A549 (cell line): ENCODE measurements around the gene PRR35. TPM values are rescaled to one million over a fixed set of nuclear protein-coding genes. Genes with fewer than 3 reads are reported as not detected.

Experiments
- ATAC-seq, 2 experiments: fragments of 200-7000 bp in 1 of 2; fragments of >200 bp in 1 of 2; cut with Nextera tagmentation in 1 of 2; cut with Tn5 transposase in 1 of 2; 3 replicates each; pipeline versions ENCODE4 v1.8.0 to v1.9.1; 2018 to 2020; ENCODE audit warnings: mild to moderate bottlenecking in 1 of 2, moderate library complexity in 1 of 2
- CTCF ChIA-PET: fragments of 300-600 bp; sonication (Branson Sonifier 250); formaldehyde crosslinking; extraction: SDS; loops from one replicate; lab custom pipeline; 2021; ENCODE audit warnings: antibody characterized with exemption, inconsistent platforms; lab: Yijun Ruan, JAX
- POLR2A ChIA-PET: fragments of 350-600 bp; formaldehyde crosslinking; extraction: SDS; loops from one replicate; lab custom pipeline; 2021; ENCODE audit warnings: antibody characterized with exemption, inconsistent platforms; lab: Yijun Ruan, JAX
- DNase-seq, 2 experiments: peaks; one replicate each; pipeline versions ENCODE4 v3.0.0 to v3.0.0-alpha.2; 2011 to 2016; ENCODE audit warnings: low read depth in 1 of 2, low spot score in 1 of 2
- FAIRE-seq: peaks from 2 replicates; lab custom pipeline; 2011; peaks lifted over from hg19 to GRCh38; lab: Jason Lieb, UNC
- H3K27ac ChIP-seq, 2 experiments: fragments of >200 bp; sonication (Bioruptor Twin); formaldehyde crosslinking; 3 replicates each; pipeline ENCODE4 v1.5.1; 2016 to 2017
- H3K4me1 ChIP-seq: fragments of >200 bp; sonication (Bioruptor Twin); formaldehyde crosslinking; 3 replicates; pipeline ENCODE4 v1.6.1; 2016
- H3K4me2 ChIP-seq: fragments of >200 bp; sonication (Bioruptor Twin); formaldehyde crosslinking; 3 replicates; pipeline ENCODE4 v1.6.1; 2016
- H3K4me3 ChIP-seq: fragments of >200 bp; sonication (Bioruptor Twin); formaldehyde crosslinking; 3 replicates; pipeline ENCODE4 v1.5.1; 2016
- H3K9me3 ChIP-seq: fragments of >200 bp; sonication (Bioruptor Twin); formaldehyde crosslinking; 3 replicates; pipeline ENCODE4 v1.6.1; 2016
- ATOH8 ChIP-seq: fragments of 250-450 bp; sonication (Bioruptor Pico); IDR thresholded peaks from 2 replicates; pipeline ENCODE4 v1.5.0; 2020; ENCODE audit warnings: low read depth, mild to moderate bottlenecking, moderate library complexity
- BHLHE40 ChIP-seq: IDR thresholded peaks from 2 replicates; pipeline ENCODE4 v1.6.1; 2012; ENCODE audit warnings: low read depth, low read length, inconsistent platforms
- CHD4 ChIP-seq: fragments of 200-600 bp; sonication (generic); IDR thresholded peaks from 2 replicates; pipeline ENCODE4 v1.6.1; 2016; ENCODE audit warnings: antibody characterized with exemption, mild to moderate bottlenecking, borderline replicate concordance
- CTCF ChIP-seq: fragments of >200 bp; sonication (Bioruptor Twin); formaldehyde crosslinking; IDR thresholded peaks from 3 replicates; pipeline ENCODE4 v1.5.1; 2016
- EHMT2 ChIP-seq: fragments of 200-600 bp; sonication (generic); IDR thresholded peaks from 2 replicates; pipeline ENCODE4 v1.6.1; 2016; ENCODE audit warnings: antibody characterized with exemption, low read depth, mild to moderate bottlenecking, moderate library complexity
- ELK1 ChIP-seq: fragments of 150-350 bp; IDR thresholded peaks from 2 replicates; pipeline ENCODE4 v1.6.1; 2014; ENCODE audit warnings: low read depth, mild to moderate bottlenecking, low read length
- EP300 ChIP-seq, 2 experiments: fragments of >200 bp; sonication (Bioruptor Twin); formaldehyde crosslinking; IDR thresholded peaks; 2 replicates in 1 of 2; 3 replicates in 1 of 2; pipeline ENCODE4 v1.6.1; 2016 to 2017
- ESRRA ChIP-seq: fragments of 150-350 bp; IDR thresholded peaks from 2 replicates; pipeline ENCODE4 v1.6.1; 2014; ENCODE audit warnings: mild to moderate bottlenecking, low read length, borderline replicate concordance
- FOXS1 ChIP-seq: fragments of 250-450 bp; sonication (Bioruptor Pico); IDR thresholded peaks from 2 replicates; pipeline ENCODE4 v1.5.0; 2020; ENCODE audit warnings: mild to moderate bottlenecking, moderate library complexity
- HMGXB4 ChIP-seq: fragments of 250-450 bp; sonication (Bioruptor Pico); IDR thresholded peaks from 2 replicates; pipeline ENCODE4 v1.5.0; 2021; ENCODE audit warnings: mild to moderate bottlenecking, moderate library complexity, borderline replicate concordance
- JUN ChIP-seq, 2 experiments: fragments of >200 bp; sonication (Bioruptor Twin); formaldehyde crosslinking; IDR thresholded peaks; 2 replicates in 1 of 2; 3 replicates in 1 of 2; pipeline ENCODE4 v1.6.1; 2016 to 2017
- JUNB ChIP-seq: fragments of >200 bp; sonication (Bioruptor Twin); formaldehyde crosslinking; IDR thresholded peaks from 2 replicates; pipeline ENCODE4 v1.6.1; 2016
- KDM5A ChIP-seq: fragments of 200-600 bp; sonication (generic); IDR thresholded peaks from 2 replicates; pipeline ENCODE4 v1.6.1; 2016; ENCODE audit warnings: antibody characterized with exemption, mild to moderate bottlenecking
- MAFK ChIP-seq: fragments of 450-650 bp; IDR thresholded peaks from 2 replicates; pipeline ENCODE4 v1.6.1; 2014; ENCODE audit not compliant: partially characterized antibody
- MAZ ChIP-seq: fragments of 150-350 bp; IDR thresholded peaks from 2 replicates; pipeline ENCODE4 v1.6.1; 2014; ENCODE audit warnings: antibody characterized with exemption, low read depth, low read length, borderline replicate concordance
- PBX3 ChIP-seq: IDR thresholded peaks from 2 replicates; pipeline ENCODE4 v1.6.1; 2012
- POLR2A ChIP-seq: IDR thresholded peaks from 2 replicates; pipeline ENCODE4 v1.6.1; 2012; ENCODE audit warnings: mild to moderate bottlenecking, low read length
- POLR2AphosphoS2 ChIP-seq: conservative IDR thresholded peaks from 2 replicates; pipeline ENCODE4 v1.6.1; 2012; ENCODE audit warnings: low read length, improper control_type of control experiment, inconsistent platforms
- RAD21 ChIP-seq, 2 experiments: fragments of >200 bp in 1 of 2; sonication (Bioruptor Twin) in 1 of 2; formaldehyde crosslinking in 1 of 2; IDR thresholded peaks in 1 of 2; conservative IDR thresholded peaks in 1 of 2; 2 replicates in 1 of 2; 3 replicates in 1 of 2; pipeline ENCODE4 v1.6.1; 2012 to 2018; ENCODE audit warnings: inconsistent platforms in 1 of 2
- SMC3 ChIP-seq: fragments of >200 bp; sonication (Bioruptor Twin); formaldehyde crosslinking; IDR thresholded peaks from 3 replicates; pipeline ENCODE4 v1.6.1; 2018; ENCODE audit warnings: inconsistent platforms
- USF2 ChIP-seq: fragments of 450-650 bp; IDR thresholded peaks from 2 replicates; pipeline ENCODE4 v1.6.1; 2014; ENCODE audit warnings: antibody characterized with exemption
- ZSCAN20 ChIP-seq: fragments of 250-450 bp; sonication (Bioruptor Pico); IDR thresholded peaks from 2 replicates; pipeline ENCODE4 v1.8.0; 2022; ENCODE audit warnings: mild to moderate bottlenecking, moderate library complexity
- WGBS: methylation state at CpG from one replicate; pipeline ENCODE4 v1.1.6; 2017; ENCODE audit errors: missing lambda C conversion rate; 5-methylcytosine and 5-hydroxymethylcytosine counted together
- polyA plus RNA-seq, 4 experiments: library from polyadenylated mRNA; depleted of rRNA in 3 of 4; stranded (reverse); fragments of >200 nt; fragmentation: RNase III in 1 of 4; extraction: RNeasy Plus Mini Kit Qiagen cat#74134 plus additional on column Dnase treatment in 1 of 4; gene quantifications; 2 replicates in 3 of 4; 3 replicates in 1 of 4; pipeline ENCODE4 v1.2.3, GENCODE V29; 2011 to 2017

The PRR35 gene
- polyA plus RNA-seq, 2 of the 4 experiments (the other 2 are of a cell fraction): 0.04 TPM

- 97% methylated on average over 39 of the region's 46 CpGs for WGBS
- ChIA-PET POLR2A (no interaction called here), CTCF (no interaction called here)
Measured at GRCh38 chr16:544517-544916, 15.7 kb upstream of the PRR35 start.

GRCh38 chr16:546909-547770 is 13.1 kb upstream of the PRR35 start:
- peak overlapping the region in 1 of 2 experiments; percentile 50; a peak in 1 of 6 replicates for H3K27ac ChIP-seq
- WGBS: 67% methylated on average over 32 of the region's 60 CpGs
- ChIA-PET CTCF (interaction anchor here (0.7 to 2.7 kb wide), 15 partner anchors 8 to 240 kb away, joined by 3 to 24 read pairs (median 5); partner anchors contain the start of genes NHLRC4 and PRR35), POLR2A (no interaction called here)
- H3K4me3 ChIP-seq: no peak overlapping the region
- FAIRE-seq: no peak
- ATAC-seq: peak; percentile 67 to 91
- H3K4me1 ChIP-seq: 0 out of 3 replicates have a peak, but pooled peaks cover 2% of the 10 kb centered on the region
- no peaks in the 10 kb centered on the region for H3K9me3 ChIP-seq
- H3K4me2 ChIP-seq: no peak overlapping the region
- DNase-seq: peak in 1 of 2 experiments; percentile 71
- no peak for TF ChIP-seq USF2
- no peak for TF ChIP-seq JUNB
- no peak for TF ChIP-seq ELK1
- peak; percentile 25; the same call in 1 of the 3 replicates for TF ChIP-seq SMC3
- TF ChIP-seq POLR2AphosphoS2: no peak
- peak; percentile 54 for TF ChIP-seq CTCF
- TF ChIP-seq PBX3: no peak
- TF ChIP-seq ATOH8: no peak
- TF ChIP-seq BHLHE40: no peak

More at GRCh38 chr16:544517-544916, 15.7 kb upstream of the PRR35 start:
- FAIRE-seq (no peak), ATAC-seq (no peak), DNase-seq (no peak)
- Histone ChIP-seq H3K9me3 (no peaks in the 10 kb centered on the region), H3K4me2 (no peak overlapping the region), H3K4me1 (peaks cover 4% of the 10 kb centered on the region; the same call in 1 of the 3 replicates), H3K4me3 (no peak overlapping the region), H3K27ac (no peak overlapping the region)
- TF ChIP-seq EP300 (IDR thresholded peaks at IDR 0.05): no peak
- TF ChIP-seq MAZ: no peak
- no peak for TF ChIP-seq HMGXB4 (CRISPR knock-in tag)
- no peak for TF ChIP-seq ATOH8
- no peak for TF ChIP-seq RAD21 (conservative IDR thresholded peaks at IDR 0.05 in 1 of 2, IDR thresholded peaks at IDR 0.05 in 1 of 2)
- TF ChIP-seq CTCF: no peak
- TF ChIP-seq FOXS1 (CRISPR knock-in tag): no peak
- TF ChIP-seq KDM5A: no peak
- no peak for TF ChIP-seq ZSCAN20 (CRISPR knock-in tag)
- TF ChIP-seq ESRRA: no peak
- no peak for TF ChIP-seq MAFK
- no peak for TF ChIP-seq POLR2A
- no peak for TF ChIP-seq JUN (IDR thresholded peaks at IDR 0.05)
- TF ChIP-seq EHMT2: no peak
- no peak for TF ChIP-seq CHD4
